H1 (cell line): ENCODE results near the gene FES.

ENCODE experiments used
- TF ChIP-seq, protein P1 (sequence below), 3 experiments: IDR thresholded peaks; 1 replicate in 2 of 3; 2 replicates in 1 of 3; pipeline versions ENCODE4 v1.5.1 to v1.6.1; 2011; ENCODE audit warnings: low read length in 3 of 3, mild to moderate bottlenecking in 3 of 3, inconsistent platforms in 2 of 3, low read depth in 1 of 3, moderate library complexity in 1 of 3; ENCODE audit not compliant: insufficient read depth in 1 of 3; ENCODE audit errors: control extremely low read depth in 1 of 3
- TF ChIP-seq, protein P2 (sequence below): IDR thresholded peaks from 2 replicates; pipeline ENCODE4 v1.6.1; 2012; ENCODE audit warnings: low read length, inconsistent platforms

DNA sequence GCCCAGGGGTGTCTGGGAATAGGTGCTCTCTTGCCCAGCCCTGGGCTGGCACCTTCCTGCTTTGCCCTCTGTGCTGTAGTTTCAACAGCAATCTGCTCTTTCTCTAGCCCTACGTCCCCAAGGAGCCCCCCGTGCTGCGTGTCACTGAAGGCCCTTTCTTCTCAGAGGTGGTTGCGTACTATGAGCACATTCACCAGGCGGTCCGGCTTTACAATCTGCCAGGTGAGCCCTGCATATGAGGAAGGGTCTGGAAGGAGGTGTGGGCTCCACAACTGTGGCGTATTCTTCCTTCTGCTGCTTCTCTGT, 28.4 kb downstream of the FES start:
- TF ChIP-seq, protein P1, sequence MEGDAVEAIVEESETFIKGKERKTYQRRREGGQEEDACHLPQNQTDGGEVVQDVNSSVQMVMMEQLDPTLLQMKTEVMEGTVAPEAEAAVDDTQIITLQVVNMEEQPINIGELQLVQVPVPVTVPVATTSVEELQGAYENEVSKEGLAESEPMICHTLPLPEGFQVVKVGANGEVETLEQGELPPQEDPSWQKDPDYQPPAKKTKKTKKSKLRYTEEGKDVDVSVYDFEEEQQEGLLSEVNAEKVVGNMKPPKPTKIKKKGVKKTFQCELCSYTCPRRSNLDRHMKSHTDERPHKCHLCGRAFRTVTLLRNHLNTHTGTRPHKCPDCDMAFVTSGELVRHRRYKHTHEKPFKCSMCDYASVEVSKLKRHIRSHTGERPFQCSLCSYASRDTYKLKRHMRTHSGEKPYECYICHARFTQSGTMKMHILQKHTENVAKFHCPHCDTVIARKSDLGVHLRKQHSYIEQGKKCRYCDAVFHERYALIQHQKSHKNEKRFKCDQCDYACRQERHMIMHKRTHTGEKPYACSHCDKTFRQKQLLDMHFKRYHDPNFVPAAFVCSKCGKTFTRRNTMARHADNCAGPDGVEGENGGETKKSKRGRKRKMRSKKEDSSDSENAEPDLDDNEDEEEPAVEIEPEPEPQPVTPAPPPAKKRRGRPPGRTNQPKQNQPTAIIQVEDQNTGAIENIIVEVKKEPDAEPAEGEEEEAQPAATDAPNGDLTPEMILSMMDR (IDR thresholded peaks at IDR 0.05; ENCODE audit: control extremely low read depth in 1 of 3, insufficient read depth in 1 of 3, low read depth in 1 of 3, low read length in 3 of 3), result no peak
- TF ChIP-seq, protein P2, sequence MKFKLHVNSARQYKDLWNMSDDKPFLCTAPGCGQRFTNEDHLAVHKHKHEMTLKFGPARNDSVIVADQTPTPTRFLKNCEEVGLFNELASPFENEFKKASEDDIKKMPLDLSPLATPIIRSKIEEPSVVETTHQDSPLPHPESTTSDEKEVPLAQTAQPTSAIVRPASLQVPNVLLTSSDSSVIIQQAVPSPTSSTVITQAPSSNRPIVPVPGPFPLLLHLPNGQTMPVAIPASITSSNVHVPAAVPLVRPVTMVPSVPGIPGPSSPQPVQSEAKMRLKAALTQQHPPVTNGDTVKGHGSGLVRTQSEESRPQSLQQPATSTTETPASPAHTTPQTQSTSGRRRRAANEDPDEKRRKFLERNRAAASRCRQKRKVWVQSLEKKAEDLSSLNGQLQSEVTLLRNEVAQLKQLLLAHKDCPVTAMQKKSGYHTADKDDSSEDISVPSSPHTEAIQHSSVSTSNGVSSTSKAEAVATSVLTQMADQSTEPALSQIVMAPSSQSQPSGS, result no peak
